ENCODE measurements around the gene ARL8A. TPM values are rescaled to one million over a fixed set of nuclear protein-coding genes. Genes with fewer than 3 reads are reported as not detected.
"Not testable (repeated sequence)": the region's sequence is repeated elsewhere in the genome, so short reads cannot be mapped to it uniquely, and the experiment has no call there.

ARL8A gene
- total RNA-seq, 1 donor from 2014 or later: 79.5 TPM

DNA sequence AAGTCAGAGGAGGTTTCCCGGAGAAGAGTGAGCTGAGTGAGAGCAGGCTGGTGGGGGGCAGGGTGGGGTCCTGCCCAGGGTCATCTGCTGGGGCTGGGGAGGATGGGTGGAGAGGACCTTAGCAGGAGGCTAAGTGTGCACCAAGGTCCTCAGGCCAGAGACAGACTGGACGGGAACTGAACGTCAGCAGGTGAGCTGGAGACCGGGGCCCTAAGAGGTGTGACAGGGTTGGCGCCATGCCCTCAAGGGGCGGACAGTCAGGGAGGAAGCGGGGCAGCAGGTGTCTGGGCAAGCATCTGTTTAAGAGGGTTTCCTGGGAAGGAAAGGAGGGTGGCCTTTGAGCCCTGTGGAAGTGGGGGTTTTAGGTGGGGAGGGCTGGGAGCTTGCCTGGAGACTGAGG, 29.5 kb upstream of the ARL8A start:
- no peak for DNase-seq (ENCODE audit: low spot score)

DNA sequence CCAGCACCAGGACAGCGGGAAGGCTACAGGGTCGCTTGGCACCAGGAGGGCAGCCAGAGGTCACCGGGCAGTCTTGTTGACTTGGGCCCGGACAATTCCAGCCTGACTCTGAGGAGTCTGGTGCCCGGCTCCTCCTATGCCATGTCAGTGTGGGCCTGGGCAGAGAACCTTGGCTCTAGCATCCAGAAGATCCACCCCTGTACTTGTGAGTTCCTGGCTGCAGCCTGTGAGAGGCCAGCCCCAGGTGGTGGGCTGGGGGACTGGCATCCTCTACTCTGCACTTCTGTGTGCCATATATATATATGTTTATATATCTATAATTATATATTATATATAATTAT, 27.4 kb upstream of the ARL8A start:
- DNase-seq (ENCODE audit: low spot score): no peak

DNA sequence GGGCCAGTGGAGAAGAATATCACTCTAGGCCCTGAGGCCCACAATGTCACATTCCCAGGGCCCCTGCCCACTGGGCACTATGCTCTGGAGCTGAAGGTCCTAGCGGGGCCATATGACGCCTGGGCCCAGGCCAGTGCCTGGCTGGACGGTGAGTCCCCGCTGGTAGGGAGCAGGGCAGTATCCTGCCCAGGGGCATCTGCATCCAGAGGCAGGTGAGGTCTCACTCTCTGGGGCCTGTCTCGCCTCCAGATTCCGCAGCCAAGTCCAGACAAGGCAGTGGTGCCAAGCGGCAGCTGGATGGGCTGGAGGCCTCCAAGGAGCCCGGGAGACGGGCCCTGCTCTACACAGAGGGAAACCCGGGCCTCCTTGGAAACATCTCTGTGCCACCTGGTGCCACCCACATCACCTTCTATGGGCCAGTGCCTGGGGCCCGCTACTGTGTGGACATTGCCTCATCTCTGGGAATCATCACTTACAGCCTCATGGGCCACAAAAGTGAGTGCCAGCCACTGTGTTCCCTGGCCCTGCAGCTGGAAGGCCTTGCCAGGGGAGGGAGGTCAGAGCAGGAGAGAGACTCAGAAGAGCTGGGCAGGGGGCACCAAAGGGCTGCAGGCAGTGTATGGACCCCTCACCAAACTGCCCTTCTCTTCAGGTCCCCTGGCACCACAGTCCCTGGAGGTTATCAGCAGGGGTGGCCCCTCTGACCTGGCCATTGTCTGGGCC, 26.9 kb upstream of the ARL8A start:
- no peak for DNase-seq (ENCODE audit: low spot score)

DNA sequence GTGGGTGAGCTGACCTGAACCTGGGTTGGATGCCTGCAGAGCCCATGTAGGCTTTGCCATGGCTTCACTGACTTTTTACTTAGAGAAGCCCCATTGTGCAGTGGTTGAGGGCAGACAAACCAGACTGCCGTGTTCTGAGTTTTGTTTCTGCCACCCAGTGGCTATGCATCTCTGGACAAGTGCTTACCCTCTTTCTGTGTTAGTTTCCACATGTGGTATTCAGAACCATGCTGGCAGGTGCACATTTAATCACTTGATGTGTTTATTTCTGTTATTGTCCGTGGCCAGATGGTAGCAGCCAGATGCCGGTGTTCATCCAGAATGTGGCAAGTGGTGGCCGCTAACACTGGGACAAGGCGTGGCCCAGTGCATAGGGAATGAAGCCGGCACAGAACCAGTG, 26.2 kb upstream of the ARL8A start:
- no peak for DNase-seq (ENCODE audit: low spot score)

DNA sequence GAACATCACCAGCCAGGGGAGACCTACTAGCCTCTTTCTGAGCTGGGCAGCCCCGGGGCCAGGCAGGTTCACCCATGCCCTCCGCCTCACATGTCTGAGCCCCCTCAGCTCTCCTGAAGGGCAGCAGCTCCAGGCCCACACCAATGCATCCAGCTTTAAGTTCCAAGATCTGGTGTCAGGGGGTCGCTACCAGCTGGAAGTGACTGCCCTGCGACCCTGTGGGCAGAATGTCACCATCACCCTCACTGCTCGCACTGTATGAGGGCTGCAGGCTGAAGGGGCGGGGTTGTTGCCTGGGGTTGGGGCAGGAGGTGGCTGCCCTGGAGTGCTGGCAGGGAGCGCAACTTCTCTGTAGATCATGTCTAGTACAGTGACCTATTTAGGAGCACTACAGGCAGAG, 24.3 kb upstream of the ARL8A start:
- no peak for DNase-seq (ENCODE audit: low spot score)

DNA sequence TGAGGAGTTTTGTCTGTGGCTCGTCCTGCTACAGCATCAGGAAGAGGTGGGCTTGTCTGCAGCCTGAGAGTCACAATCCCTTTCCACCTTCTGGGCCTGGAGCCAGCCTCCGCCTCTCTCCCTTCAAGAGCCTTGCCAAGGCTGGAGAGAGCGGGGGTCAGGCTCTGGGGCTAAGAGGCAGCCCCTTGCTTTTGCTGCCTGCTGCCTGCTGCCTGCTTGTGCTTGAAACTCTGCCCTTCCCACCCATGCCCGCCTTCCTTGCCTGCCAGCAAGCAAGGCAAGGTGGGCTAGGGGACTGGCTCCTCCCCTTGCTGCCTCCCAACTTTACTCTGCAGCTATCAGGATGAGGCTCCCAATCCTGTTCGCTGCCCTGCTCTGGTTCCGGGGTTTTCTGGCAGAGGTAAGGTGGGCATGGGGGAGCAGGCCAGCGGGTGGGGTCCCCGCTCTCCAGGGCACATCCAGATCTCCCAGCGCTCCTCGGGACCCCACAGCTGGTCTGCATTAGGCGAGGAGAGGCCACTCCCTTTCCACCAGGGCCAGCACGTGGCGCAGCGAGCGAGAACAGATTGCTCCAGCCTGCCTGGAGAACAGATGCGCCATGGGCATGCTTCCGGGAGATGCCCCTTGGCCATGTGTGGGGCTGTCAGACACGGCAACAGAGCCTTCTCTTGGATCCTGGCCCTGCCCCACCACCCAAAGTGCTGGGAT, 23.3 kb upstream of the ARL8A start:
- no peak for DNase-seq (ENCODE audit: low spot score)

DNA sequence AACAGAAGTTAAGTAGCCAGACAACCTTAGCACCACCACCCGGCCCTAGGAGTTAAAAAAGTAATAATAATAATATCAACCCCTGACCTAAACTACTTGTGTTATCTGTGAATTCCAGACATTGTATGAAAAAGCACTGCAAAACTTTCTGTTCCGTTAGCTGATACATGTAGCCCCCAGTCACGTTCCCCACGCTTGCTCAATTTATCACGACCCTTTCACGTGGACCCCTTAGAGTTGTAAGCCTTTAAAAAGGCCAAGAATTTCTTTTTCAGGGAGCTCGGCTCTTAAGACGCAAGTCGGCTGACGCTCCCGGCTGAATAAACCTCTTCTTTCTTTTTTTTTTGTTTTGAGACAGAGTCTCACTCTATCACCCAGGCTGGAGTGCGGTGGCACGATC, 22.5 kb upstream of the ARL8A start:
- DNase-seq (ENCODE audit: low spot score): not testable (repeated sequence)

DNA sequence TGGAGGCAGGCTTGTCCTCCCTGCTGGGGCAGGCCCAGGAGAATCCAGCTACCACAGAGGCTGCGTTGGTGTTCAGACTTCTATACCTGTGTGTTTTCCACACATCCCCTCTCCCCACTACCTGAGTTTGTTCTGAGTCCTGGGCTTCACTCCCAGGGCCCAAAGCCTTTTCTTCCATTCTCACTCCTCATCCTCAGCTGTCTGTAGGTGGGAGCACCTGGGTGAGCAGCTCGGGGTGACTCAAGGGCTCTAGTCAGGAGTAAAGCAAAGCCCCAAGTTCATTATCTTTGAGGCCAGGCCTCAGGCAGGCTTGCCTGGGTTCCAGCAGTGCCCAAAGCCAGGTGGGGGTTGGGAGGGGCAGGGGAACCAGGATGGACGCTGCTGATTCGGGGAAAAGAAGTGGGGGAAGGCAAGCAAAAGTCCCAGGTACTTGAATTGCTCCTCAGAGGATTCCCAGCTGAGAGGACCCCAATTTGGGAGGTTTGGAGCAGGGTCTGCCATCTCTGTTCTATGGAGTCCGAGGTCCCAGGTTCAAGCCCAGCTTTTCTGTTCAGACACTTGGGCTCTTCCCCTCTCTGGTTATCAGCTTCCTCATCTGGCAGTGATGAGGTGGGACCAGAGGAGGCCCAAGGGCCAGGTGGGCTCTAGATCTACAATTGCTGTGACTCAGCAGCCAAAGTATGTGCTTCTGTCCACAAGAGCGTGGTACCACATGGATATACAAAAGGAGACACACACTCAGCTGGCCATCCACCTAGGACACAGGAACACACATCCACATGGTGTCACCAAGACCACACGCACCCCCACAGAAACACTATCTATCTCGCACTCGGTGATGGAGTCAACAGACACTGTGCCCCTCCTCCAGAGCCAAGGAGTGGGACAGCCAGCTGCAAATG, 21.7 kb upstream of the ARL8A start:
- DNase-seq (ENCODE audit: low spot score): no peak

DNA sequence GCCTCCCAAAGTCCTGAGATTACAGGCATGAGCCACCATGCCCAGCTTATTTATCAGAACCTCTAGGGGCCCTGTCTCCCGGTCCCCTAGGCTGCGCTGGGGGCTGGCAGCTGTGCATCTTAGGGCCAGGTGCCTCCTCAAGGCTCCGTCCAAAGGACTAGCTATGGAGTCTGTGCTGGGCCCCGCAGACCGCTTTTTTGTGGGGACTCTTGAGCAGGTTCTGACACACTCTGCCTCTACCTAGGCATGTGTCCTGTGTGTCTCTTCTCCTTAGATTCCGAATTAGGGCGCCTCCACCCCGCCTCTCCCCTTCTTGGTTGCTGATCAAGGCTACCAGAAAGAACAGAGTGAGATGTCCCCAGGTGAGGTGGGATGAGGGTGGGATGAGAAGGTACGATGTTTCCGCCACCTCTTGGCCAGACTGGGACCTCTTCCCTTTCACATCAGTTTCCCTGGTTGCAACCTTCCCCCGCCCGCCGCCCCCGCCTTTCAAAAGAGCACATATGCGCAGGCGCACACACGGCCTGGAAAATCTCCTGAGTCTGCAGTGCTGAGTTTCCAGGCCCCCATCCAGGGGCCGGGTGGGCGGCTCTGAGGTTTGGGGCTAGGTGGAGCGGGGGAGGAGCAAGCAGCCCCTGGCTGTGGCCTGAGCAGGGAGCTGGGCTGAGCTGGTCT, 20.9 kb upstream of the ARL8A start:
- no peak for DNase-seq (ENCODE audit: low spot score)

DNA sequence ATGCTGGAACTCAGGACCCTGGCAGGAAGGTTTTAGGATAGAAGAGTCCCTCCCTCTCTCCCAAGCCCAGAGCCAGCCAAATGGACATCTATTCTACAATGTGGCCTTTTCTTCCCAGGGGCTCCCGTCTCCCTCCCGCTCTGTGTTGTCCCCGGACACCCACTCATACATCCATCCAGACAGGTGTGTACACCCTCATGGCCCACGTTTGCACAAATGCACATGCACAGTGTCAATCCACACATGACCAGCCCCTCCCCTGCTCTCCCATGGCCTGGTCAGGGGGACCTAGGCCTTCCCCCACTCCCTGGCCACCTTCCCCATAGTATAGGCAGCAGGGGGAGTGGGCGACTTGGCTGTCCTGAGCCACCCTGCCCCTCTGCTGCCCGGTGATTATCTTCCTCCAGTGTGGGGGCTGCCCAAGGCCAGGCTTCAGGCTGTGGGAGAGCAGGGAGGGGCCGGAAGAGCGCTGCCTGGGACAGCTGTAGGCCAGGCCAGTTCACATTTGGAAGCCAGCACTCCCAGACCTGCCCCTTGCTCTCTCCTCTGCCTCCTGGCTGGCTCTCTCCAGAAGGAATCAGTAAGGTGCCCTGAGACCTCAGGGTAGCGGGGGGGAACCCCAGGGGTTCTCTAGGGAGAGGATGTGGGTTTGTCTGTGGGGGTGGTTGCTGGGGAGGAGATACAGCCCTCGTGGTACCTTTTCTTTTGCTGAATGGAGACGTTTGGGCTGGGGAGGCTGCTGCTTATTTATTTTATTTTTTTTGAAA, 19.9 kb upstream of the ARL8A start:
- no peak for DNase-seq (ENCODE audit: low spot score)

DNA sequence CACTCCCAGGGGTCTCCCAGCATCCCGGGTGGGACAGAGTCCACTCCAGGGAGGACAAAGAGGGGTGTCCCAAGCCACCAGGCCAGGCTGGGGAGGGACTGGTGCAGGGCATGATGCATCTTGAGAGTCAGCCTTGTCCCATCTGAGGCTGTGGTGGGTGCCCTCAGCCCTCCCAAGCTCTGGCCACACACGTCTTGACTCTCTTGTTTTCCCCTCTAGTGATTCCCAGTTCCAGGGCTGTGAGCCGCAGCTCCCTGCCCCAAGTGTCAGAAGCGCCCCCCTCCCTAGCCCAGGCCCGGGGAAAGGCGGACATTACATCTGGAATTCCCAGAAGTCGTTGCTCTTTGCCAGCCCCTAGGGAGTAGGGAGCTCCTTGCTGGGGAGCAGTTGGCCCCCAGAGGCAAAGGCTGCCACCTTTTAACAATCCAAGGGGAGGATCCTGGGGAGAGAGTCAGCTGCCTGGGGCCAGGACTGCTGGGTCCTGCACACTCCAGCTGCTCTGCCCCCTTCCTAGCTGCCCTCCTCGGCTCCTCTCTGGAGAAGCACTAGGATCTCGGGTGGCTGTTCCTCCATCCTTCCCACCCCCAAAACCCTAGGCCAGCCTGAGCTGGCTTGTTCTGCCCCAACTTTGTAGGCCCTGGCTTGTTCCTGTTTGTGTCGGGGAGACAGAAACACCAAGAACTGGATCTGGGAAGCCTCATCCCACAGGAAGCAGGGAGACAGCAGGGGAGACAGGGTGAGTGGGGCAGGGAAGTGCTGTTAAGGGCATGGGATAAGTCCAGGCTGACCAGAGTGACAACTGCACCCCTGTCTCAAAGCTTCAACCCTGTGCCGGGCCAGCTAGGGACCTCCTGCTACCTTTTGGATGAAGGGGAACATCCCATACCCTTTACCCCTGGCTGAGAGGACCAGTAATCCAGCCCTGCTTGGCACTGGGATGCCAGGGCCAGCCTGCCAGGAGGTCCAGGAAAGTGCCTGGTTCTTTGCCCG, 19.0 kb upstream of the ARL8A start:
- no peak for DNase-seq (ENCODE audit: low spot score)

DNA sequence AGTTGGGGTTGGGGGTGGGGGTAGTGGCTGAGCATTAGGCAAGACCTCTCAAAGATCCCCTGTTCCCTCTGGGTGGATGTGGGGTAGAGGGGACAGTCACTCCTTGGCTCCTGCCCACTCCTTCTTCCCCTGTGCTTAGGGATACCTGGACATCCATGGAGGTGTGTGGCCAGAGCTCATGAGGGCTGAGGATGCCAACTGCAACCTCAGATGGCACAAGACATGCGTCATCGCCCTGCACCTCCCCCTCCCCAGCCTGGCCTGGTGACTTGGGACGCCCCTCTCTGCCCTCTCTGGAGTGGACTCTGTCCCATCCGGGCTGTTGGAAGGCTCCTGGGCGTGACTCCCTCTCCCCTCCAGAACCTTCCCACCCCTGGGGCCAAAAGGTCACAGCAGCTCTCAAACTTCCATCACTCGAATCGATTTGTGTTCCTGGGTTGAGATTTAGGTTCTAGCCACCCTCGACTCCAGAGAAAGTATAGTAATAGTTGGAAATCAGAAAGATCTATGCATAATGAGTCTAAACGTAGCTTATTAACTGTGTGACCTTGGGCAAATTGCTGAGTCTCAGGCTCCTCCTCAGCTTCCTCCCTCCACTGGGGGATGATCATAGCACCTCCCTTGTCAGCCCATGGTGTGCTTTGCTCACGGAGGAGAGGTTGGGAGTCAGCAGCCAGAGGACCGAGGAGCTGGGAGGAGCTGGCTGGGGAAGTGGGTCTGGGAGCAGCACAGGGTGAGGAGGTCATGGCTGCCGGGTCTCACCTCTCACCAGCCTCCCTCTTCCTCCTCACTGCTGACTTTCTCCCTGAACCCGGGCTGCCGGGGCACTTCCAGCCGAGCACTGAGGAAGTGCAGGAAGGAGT, 18.1 kb upstream of the ARL8A start:
- DNase-seq (ENCODE audit: low spot score): no peak

DNA sequence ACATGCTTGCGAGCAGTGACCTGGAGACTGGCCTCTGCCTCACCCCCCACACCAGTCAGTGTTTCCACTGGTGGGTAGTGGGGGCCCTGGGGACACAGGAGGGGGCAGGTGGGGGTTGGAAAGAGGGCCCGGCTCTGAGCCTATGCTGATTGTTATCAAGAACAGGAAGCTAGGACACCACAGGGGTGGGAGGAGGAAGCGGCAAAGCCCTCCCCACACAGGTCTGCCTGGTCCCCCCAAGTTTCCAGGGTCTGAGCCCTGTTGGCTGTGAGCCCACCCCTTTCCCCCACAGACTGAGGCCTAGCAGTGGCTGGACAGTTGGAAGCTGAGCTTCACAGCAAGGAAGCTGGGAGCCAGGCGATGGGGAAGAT, 17.5 kb upstream of the ARL8A start:
- DNase-seq (ENCODE audit: low spot score): no peak

DNA sequence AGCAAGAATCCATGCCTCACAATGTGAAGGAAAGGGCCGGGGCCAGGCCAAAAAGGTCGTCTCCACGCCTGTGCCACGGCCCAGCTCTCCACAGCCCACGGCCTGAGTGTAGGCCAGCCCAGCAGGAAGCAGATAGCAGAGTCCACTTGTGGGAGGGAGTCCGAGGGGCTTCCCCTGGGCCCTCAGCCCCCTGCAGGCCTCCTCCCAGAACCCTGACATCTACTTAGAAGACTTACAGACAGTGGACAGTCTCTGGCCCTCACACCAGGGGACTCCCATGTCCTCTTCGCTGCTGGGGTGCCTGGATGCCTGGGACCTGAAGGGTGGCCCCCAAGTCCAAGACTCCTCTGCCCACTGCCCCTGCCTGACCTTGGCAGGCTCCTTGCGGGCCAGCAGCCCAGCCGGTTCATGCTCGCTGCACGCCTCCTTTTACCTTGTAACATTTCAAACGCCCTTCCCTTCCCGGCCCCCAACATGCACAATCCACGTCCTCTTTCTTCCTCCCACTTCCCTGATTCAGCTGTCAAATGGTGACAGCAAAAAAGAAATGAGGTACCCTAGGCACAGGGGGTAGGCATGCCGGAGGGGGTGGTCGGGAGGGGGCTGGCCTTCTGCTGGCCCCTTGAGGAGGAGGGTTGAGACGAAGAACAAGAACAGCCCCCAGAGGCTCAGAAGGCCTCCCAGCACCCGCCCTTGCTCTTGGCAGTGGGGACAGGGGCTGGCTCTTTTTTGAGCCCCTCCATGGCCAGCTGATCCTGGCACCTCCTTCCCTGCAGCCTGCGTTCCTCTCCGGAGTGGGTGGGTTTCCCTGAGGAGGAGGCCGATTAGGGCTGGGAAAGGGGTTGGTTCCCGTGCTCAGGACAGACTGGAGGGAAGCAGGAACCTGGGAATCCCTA, 16.9 kb upstream of the ARL8A start:
- no peak for DNase-seq (ENCODE audit: low spot score)

DNA sequence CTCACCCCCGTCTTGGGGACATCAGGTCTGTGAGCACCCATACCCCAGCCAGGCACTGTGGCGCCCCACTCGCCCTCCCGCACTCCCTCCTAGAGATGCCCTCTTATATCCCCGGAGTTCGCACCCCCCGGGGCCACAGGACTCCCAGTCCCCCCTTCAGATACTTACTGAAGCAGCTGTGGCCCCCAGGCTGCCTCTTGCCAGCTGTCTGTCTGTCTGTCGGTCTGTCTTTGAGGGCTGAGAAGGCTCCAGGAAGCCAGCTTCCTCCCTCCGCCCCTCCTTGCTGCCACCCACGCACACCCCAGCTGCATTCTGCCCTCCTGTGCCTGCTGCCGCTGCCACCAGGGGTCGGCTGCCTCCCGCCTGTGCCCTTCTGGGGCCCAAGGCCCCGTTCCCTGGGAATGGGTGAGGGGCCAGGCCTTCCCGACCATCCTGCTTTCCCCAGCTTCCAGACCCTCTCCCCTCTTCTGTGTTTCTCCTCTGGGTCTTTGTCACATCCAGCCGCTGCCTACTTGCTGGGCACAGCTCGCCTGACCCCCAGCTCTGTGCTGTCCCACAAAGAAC, 15.9 kb upstream of the ARL8A start, which contains the start of gene PTPN7:
Gene PTPN7, minus strand, starts transcription at position 226 of the 564 bp plus-strand sequence. CDS start 1,200 bp downstream, outside the sequence.
- DNase-seq (ENCODE audit: low spot score): no peak

DNA sequence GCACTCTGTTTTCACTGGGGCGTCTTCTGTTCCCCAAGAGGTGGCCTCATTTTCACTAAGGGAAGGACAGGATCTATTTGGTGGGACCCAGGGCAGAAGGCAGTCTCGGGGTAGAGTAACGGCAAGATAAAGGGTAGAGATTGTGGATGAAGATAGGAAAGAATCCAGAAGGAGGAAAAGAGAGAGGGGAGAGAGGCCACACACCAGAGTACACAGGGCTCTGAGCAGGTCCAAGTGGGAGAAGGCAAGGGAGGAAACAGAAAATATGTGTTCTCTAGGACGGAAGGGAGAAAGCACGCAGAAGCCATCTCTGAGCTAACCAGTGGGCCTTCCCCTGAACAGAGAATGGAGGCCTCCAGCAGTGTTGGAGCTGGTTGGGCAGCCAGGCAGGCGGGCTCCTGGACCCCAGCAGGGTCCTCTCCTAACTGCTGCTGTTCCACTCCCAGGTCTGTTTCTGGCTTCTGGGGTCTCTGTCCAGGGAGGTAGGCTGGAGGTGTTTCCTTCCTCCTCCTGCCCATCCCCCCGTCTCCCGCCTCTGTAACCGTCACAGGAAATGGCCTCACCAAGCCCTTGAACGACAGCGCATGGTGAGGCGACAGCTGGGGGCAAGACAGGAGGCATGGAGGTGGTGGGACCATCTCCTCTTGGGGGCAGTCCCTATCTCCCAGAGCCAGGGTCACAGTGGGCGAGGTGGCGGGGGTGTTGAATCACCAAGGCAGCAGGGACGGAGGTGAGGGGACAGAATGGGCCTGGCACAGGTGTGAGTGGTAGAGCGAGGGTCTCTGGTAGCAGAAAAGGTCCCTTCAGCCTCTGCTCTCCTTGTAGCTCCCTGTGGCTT, 15.2 kb upstream of the ARL8A start:
- no peak for DNase-seq (ENCODE audit: low spot score)

All from ureter (tissue), 1 donor.